ENCODE data around the gene MT2A.
"Not testable (repeated sequence)": the region's sequence is repeated elsewhere in the genome, so short reads cannot be mapped to it uniquely, and the experiment has no call there.

The MT2A gene

DNA sequence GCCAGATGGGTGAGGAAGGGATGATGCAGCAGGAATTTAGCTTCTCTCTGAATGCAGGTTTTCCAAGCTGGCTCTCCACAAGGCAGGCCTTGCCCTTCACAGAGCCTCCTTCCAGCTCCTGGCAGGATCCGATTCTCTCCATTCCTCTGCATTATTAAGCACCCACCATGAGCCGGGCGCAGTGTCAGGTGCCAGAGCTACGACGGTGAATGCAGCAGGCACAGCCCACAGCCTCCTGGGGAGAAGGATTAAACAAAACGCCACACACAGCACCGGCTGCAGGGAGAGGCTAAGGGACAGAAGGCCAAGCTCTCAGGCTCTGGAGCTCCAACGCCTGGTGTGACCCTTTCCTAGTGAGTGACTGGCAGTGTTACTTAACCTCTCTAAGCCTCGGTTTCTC lies 7.1 kb upstream of the MT2A start:
- peak; percentile 47 for DNase-seq

DNA sequence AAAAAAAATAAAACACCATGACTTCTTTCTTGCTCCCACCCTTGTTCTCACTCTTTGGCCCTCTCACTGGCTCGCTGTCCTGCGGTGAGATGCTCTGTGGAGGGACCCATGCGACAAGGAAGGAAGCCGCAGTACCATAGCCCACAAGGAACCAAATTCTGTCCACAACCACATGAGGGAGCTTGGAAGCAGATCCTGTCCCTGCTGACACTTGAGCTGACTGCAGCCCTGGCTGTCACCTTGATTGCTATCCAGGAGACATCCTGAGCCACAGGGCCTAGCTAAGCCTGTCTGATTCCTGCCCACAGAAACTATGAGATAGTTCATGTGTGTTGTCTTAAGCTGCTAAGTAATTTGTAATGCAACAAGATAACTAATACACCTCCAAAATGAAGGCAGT lies 4.8 kb upstream of the MT2A start:
- peak; percentile 42 for DNase-seq

DNA sequence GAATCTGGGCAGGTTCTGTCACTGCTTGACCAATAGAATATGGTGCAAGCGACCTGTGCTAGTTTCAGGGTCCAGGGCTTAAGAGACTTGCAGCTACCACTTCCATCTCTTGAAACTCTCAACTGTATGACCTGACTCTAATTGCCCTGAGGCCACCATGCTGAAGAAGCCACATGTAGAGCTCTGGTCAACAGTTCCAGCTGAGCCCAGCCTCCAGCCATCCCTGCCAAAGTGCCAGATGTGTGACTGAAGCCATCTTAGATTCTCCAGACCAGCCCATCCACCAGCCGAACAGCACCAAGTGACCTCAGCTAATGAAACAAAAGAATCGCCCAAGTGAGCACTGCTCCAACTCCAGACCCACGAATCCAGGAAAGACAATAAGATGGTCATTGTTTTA lies 3.4 kb upstream of the MT2A start:
- no peak for DNase-seq

GRCh38 chr16:56605475-56605874 lies 2.9 kb upstream of the MT2A start:
- DNase-seq, result no peak

GRCh38 chr16:56606071-56606475 lies 2.3 kb upstream of the MT2A start:
- DNase-seq, result no peak

GRCh38 chr16:56606476-56607108 lies 1.8 kb upstream of the MT2A start:
- DNase-seq, result no peak

GRCh38 chr16:56607109-56607618 lies 1.2 kb upstream of the MT2A start:
- DNase-seq, result no peak

- no peak for DNase-seq
Observed at GRCh38 chr16:56607675-56608042, 725 bp upstream of the MT2A start.

DNA sequence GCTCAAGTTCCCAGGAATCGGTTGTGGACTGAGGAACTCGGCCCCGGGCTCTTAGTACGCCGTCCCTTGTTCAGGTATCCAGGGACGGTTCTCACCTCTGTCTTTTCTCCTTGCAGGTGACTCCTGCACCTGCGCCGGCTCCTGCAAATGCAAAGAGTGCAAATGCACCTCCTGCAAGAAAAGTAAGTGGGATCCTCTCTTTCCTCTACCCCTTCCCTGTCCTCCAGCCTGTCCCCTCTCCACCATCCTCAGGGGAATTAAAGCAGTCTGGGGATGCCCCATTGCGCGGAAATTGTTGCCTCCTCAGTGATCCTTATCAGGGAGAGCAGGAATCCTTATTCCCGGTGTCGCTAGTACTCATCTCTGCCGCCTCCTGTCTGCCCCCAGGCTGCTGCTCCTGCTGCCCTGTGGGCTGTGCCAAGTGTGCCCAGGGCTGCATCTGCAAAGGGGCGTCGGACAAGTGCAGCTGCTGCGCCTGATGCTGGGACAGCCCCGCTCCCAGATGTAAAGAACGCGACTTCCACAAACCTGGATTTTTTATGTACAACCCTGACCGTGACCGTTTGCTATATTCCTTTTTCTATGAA lies 585 bp downstream of the MT2A start:
- DNase-seq, result no peak

DNA sequence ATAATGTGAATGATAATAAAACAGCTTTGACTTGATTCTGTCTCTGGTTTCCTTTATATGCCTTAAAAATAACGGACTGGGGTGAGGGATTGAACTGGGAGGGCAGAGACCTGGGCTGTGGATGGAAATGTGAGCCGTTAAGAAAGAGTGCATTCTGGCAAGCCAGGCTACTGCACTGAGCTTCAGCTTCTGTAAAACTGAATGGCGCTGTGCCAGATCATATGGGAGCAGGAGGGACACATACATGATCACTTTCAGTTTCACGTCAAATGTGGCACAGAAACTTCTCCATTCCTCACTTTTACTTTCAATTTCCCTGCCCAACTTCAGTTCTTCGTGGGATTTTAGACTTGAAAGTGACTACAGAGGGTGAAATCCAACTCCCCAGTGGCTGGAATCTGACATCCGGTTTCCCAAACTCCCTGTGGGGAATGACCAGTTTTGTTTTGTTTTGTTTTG lies 1.1 kb downstream of the MT2A start:
- peak; percentile 19 for DNase-seq

- DNase-seq, result no peak
Observed at GRCh38 chr16:56610017-56610608, 1.7 kb downstream of the MT2A start.

- no peak for DNase-seq
Observed at GRCh38 chr16:56610609-56611111, 2.3 kb downstream of the MT2A start.

DNA sequence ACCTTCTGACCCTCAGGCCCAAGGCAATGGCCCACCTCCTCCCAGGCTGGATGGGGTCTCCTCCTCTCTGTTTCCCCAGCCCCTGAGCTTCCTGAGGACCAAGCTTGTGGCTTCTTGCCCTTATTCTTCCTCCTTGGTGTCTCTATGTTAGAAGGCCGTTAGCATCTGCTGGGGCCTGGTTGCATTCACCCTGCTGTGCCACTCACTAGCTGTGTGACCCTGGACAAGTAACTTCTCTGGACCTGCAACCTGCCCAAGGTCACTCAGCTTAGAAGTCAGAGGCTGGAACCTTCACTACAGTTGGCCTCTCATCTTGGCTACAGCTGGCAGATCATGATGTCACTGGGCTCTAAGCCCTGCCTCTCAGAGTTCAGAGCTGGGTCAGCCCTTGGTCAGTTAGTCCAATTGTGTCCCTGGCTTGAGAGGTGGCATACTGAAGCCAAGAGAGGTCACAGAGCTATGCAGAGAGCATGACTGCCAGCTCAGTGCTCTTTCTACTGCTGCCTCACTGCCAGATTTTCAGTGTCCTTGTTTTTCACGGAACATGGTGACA lies 3.0 kb downstream of the MT2A start:
- DNase-seq, result no peak

- DNase-seq, result no peak
Observed at GRCh38 chr16:56613706-56614105, 5.3 kb downstream of the MT2A start.

GRCh38 chr16:56614549-56614991 lies 6.2 kb downstream of the MT2A start:
- DNase-seq, result no peak

DNA sequence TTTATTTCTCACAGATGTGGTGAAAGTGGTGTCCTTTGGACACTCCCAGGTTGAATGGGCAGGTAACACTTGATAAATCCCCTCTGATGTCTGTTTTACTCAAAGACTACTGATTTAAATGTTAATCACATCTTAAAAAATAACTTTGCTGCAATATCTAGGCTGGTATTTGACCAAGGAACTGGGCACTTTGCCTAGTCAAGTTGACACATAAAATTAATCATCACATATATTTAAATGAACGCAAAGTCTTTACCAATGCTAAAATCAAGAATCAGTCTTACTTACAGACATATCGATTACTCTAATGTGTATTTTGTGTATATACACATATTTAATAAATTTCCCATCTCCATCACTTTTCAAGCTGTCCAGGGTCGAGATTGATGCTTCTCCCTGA lies 7.0 kb downstream of the MT2A start:
- no peak for DNase-seq

DNA sequence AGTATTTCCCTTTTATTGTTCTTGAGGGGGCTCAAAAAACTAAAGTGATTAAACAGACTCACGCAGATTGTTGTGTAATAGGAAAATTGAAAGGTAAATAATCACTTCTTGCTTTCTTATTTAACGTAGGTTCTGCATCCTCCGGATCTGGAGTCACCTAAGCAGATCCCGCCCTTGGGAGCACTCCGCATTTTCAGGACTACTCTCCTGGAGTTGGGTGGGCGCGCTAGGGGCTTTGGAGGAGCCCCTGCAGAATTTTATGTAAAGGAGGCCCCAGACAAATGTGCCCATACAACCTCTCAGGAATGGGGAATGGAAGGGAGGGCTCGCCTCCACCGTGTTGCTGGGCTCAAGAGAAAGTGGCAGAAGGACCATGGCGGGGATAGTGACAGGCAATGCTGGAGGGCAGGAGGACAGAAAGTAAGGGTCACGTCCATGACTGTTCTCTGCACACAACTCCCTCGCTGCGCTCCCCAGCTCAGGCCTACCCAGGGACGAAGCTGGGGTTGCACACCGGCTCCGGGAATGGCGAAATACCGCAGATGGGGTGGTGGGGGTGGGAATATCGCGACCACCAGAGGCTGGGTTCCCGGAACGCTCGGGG lies 8.3 kb downstream of the MT2A start:
- no peak for DNase-seq

GRCh38 chr16:56617212-56618085 lies 9.1 kb downstream of the MT2A start:
- DNase-seq, result no peak

DNA sequence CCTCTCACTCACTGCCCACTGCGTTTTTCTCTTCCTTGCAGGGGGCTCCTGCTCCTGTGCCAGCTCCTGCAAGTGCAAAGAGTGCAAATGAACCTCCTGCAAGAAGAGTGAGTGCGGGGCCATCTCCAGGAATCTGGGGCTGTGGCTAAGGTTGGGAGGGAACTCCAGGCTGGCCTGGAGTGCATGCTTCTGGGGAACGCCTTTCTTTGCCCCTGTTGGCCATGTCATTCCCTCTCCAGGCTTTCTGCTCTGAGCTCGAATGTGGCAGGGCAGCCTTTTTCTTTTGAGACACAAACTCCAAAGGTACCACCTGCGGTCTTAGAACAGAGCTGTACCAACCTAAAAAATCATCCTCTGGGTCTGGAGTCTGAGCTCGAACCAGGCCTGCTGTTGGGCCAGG lies 9.8 kb downstream of the MT2A start:
- DNase-seq, result no peak

GRCh38 chr16:56620339-56620897 lies 12.0 kb downstream of the MT2A start:
- DNase-seq, result no peak

DNA sequence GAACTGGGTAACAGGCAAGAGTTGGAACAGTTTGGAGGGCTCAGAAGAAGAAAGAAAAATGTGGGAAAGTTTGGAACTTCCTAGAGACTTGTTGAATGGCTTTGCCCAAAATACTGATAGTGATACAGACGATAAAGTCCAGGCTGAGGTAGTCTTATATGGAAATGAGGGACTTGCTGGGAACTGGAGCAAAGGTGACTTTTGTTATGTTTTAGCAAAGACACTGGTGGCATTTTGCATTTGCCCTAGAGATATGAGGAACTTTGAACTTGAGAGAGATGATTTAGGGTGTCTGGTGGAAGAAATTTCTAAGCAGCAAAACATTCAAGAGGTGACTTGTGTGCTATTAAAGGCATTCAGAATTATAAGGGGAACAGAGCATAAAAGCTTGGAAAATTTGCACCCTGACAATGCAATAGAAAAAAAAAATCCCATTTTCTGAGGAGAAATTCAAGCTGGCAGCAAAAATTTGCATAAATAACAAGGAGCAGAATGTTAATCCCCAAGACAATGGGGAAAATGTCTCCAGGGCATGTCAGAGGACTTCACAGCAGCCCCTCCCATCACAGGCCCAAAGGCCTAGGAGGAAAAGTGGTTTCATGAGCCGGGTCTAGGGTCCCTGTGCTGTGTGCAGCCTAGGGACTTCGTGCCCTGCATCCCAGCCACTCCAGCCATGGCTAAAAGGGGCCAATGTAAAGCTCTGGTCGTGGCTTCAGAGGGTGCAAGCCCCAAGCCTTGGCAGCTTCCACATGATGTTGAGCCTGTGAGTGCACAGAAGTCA lies 13.5 kb downstream of the MT2A start:
- DNase-seq, result not testable (repeated sequence)

Measured in NCI-H146 (cell line).